HEK293T (cell line): ENCODE measurements around the gene VWC2L.

Source experiments
- CTCF ChIA-PET: fragments of 350-600 bp; formaldehyde crosslinking; extraction: SDS; loops from one replicate; lab custom pipeline; 2021; ENCODE audit warnings: antibody characterized with exemption, inconsistent platforms; lab: Yijun Ruan, JAX
- POLR2A ChIA-PET: fragments of 350-600 bp; formaldehyde crosslinking; extraction: SDS; loops from one replicate; lab custom pipeline; 2020; ENCODE audit warnings: antibody characterized with exemption, inconsistent platforms; lab: Yijun Ruan, JAX
- DNase-seq: peaks from one replicate; pipeline ENCODE4 v3.0.0; 2012; ENCODE audit warnings: mixed read lengths; ENCODE audit errors: extremely low spot score
- ARNT ChIP-seq: fragments of 450-650 bp; IDR thresholded peaks from 2 replicates; pipeline ENCODE4 v1.6.1; 2017; ENCODE audit warnings: mild to moderate bottlenecking
- BHLHE40 ChIP-seq: fragments of 450-650 bp; IDR thresholded peaks from 2 replicates; pipeline ENCODE4 v1.6.1; 2016; ENCODE audit warnings: mild to moderate bottlenecking, moderate library complexity, borderline replicate concordance
- CTBP1 ChIP-seq: fragments of 450-650 bp; IDR thresholded peaks from 2 replicates; pipeline ENCODE4 v1.6.1; 2016; ENCODE audit warnings: borderline replicate concordance
- ELF4 ChIP-seq: fragments of 450-650 bp; IDR thresholded peaks from 2 replicates; pipeline ENCODE4 v1.6.1; 2017; ENCODE audit warnings: antibody characterized with exemption
- FOXA1 ChIP-seq: fragments of 450-650 bp; IDR thresholded peaks from 2 replicates; pipeline ENCODE4 v1.6.1; 2016; ENCODE audit warnings: mild to moderate bottlenecking
- FOXK2 ChIP-seq: fragments of 450-650 bp; IDR thresholded peaks from 2 replicates; pipeline ENCODE4 v1.6.1; 2016; ENCODE audit warnings: mild to moderate bottlenecking
- FOXM1 ChIP-seq: fragments of 450-650 bp; IDR thresholded peaks from 2 replicates; pipeline ENCODE4 v1.6.1; 2017; ENCODE audit warnings: mild to moderate bottlenecking, borderline replicate concordance
- HDGF ChIP-seq: fragments of 450-650 bp; IDR thresholded peaks from 2 replicates; pipeline ENCODE4 v1.6.1; 2017; ENCODE audit warnings: antibody characterized with exemption, borderline replicate concordance
- L3MBTL2 ChIP-seq: fragments of 450-650 bp; conservative IDR thresholded peaks from 2 replicates; pipeline ENCODE4 v1.6.1; 2016; ENCODE audit warnings: mild to moderate bottlenecking
- LEF1 ChIP-seq: fragments of 450-650 bp; IDR thresholded peaks from 2 replicates; pipeline ENCODE4 v1.6.1; 2017; ENCODE audit warnings: mild to moderate bottlenecking, borderline replicate concordance
- NFRKB ChIP-seq: fragments of 450-650 bp; IDR thresholded peaks from 2 replicates; pipeline ENCODE4 v1.6.1; 2016; ENCODE audit warnings: mild to moderate bottlenecking, moderate library complexity
- PKNOX1 ChIP-seq: fragments of 450-650 bp; IDR thresholded peaks from 2 replicates; pipeline ENCODE4 v1.6.1; 2016
- SP1 ChIP-seq: fragments of 450-650 bp; IDR thresholded peaks from 2 replicates; pipeline ENCODE4 v1.6.1; 2017
- SUZ12 ChIP-seq: fragments of 450-650 bp; IDR thresholded peaks from 2 replicates; pipeline ENCODE4 v1.6.1; 2016; ENCODE audit warnings: mild to moderate bottlenecking
- TARDBP ChIP-seq: fragments of 450-650 bp; IDR thresholded peaks from 2 replicates; pipeline ENCODE4 v1.6.1; 2016
- ZNF384 ChIP-seq: fragments of 450-650 bp; IDR thresholded peaks from 2 replicates; pipeline ENCODE4 v1.6.1; 2016

VWC2L gene

DNA sequence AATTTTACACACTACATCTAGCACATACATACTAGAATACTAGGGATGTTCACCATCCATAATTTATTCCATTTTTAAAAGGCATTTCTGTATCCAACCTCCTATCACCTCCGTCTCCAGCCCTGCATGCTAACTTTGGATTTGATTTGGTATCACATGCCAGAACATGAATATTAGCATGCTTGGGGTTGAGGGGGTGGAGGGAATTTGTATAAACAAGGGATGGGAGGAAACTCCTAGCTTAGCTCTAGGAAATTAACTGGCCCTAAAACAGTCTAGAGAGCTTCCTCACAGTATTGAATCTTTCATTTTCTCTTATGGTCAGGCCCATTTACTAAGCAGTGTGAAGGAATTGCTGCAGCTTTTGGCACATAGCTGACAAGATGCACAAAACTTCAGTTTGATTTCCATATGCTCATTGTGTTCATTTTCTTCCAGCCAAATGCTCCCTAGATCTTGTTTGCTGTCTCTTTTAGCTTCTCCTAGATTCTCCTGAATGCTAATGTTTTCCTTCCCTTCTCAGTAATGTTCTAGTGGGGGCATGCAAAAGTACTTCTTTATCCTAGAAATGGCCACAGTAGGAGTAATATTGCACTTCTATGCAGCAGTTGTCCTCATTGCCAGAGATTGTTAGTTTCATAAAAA, 135.2 kb downstream of the VWC2L start:
- TF ChIP-seq SP1 = no peak
- no peak for TF ChIP-seq TARDBP
- TF ChIP-seq FOXK2 = no peak
- TF ChIP-seq FOXM1 = no peak
- TF ChIP-seq PKNOX1 = no peak
- no peak for TF ChIP-seq ARNT
- no peak for TF ChIP-seq FOXA1
- no peak for TF ChIP-seq HDGF
- TF ChIP-seq L3MBTL2 = no peak
- TF ChIP-seq NFRKB = no peak
- TF ChIP-seq BHLHE40 = no peak
- no peak for TF ChIP-seq ELF4
- no peak for TF ChIP-seq SUZ12
- TF ChIP-seq LEF1 = no peak
- no peak for TF ChIP-seq CTBP1
- ChIA-PET CTCF (no interaction called here), POLR2A (no interaction called here)
- DNase-seq = no peak

DNA sequence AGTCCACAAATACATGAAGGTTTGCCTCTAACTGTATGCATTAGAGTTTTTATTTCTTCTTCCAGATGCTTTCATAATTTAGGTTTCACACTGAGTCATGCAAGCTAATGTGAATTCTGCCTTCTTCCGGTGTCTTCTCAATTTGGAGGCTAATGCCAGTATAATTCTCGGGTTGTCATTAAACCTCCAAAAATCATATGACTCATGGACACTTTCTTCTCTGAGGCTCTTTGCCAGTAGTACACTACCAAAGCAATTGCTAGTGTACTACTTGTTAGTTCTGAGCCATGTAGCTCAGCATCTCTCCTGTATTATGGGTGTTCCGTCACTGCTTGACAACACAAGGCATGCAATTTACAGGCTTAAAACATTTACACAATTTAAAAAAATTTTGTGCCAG, 137.1 kb downstream of the VWC2L start:
- TF ChIP-seq ZNF384 (no peak), L3MBTL2 (no peak), SUZ12 (no peak), FOXK2 (no peak), ELF4 (no peak)
- ChIA-PET POLR2A (no interaction called here), CTCF (no interaction called here)
- DNase-seq = no peak

GRCh38 chr2:214549946-214550345, 139.1 kb downstream of the VWC2L start:
- no peak for DNase-seq
- ChIA-PET POLR2A (no interaction called here), CTCF (no interaction called here)
- no peak for TF ChIP-seq PKNOX1
- no peak for TF ChIP-seq TARDBP
- no peak for TF ChIP-seq BHLHE40
- no peak for TF ChIP-seq HDGF
- TF ChIP-seq FOXA1 = no peak
- no peak for TF ChIP-seq NFRKB
- TF ChIP-seq FOXK2 = no peak
- no peak for TF ChIP-seq ZNF384
- no peak for TF ChIP-seq SUZ12
- no peak for TF ChIP-seq SP1
- TF ChIP-seq CTBP1 = no peak
- no peak for TF ChIP-seq L3MBTL2
- TF ChIP-seq LEF1 = no peak
- TF ChIP-seq FOXM1 = no peak

DNA sequence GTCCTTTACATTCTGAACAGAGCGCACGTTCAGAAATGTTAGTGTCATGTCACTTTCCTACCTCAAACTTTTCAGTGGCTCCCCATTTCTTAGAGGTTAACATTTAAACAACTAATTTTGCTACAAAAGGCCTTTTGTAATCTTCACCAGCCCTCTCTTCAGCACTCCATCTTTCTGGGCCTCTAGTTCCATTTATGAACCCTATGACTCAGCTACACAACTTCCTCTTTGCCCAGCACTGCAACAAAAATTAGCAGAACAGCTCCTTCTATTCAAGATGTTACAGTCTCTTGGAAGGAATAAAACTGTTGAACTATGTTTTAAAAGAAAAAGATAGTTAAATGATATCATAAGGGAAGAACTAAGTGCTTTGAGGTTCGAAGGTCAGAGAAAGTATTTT, 139.9 kb downstream of the VWC2L start:
- CTCF ChIA-PET = no interaction called here
- no peak for DNase-seq
- no peak for TF ChIP-seq FOXM1
- no peak for TF ChIP-seq L3MBTL2
- TF ChIP-seq ZNF384 = no peak
- TF ChIP-seq BHLHE40 = no peak
- TF ChIP-seq CTBP1 = no peak
- TF ChIP-seq NFRKB = no peak
- TF ChIP-seq ARNT = no peak
- TF ChIP-seq SUZ12 = no peak
- no peak for TF ChIP-seq FOXA1
- no peak for TF ChIP-seq SP1
- no peak for TF ChIP-seq PKNOX1
- no peak for TF ChIP-seq FOXK2
- TF ChIP-seq ELF4 = no peak
- no peak for TF ChIP-seq HDGF
- POLR2A ChIA-PET = no interaction called here

- no peak for DNase-seq
- POLR2A ChIA-PET = no interaction called here
- CTCF ChIA-PET = no interaction called here
- TF ChIP-seq LEF1 = no peak
- no peak for TF ChIP-seq HDGF
- no peak for TF ChIP-seq ELF4
- no peak for TF ChIP-seq SUZ12
Observed at GRCh38 chr2:214557884-214558283, 147.0 kb downstream of the VWC2L start.

GRCh38 chr2:214558341-214558740, 147.5 kb downstream of the VWC2L start:
- DNase-seq = no peak
- no peak for TF ChIP-seq PKNOX1
- no peak for TF ChIP-seq SP1
- TF ChIP-seq ZNF384 = no peak
- ChIA-PET POLR2A (no interaction called here), CTCF (no interaction called here)

- ChIA-PET POLR2A (no interaction called here), CTCF (no interaction called here)
- no peak for DNase-seq
- TF ChIP-seq TARDBP (no peak), ELF4 (no peak), HDGF (no peak), L3MBTL2 (no peak), FOXK2 (no peak), NFRKB (no peak), ARNT (no peak), ZNF384 (no peak), CTBP1 (no peak), SUZ12 (no peak), PKNOX1 (no peak), LEF1 (no peak), FOXM1 (no peak), SP1 (no peak), FOXA1 (no peak), BHLHE40 (no peak)
Observed at GRCh38 chr2:214560176-214560575, 149.3 kb downstream of the VWC2L start.
